NB4 (cell line): Measurements from ENCODE around the gene CRYBA4.

Experiments used
- POLR2A ChIP-seq: IDR thresholded peaks from 2 replicates; pipeline ENCODE4 v1.6.1; 2011; ENCODE audit warnings: mild to moderate bottlenecking; ENCODE audit not compliant: insufficient read length; ENCODE audit errors: extremely low read depth
- TF ChIP-seq, protein P1 (sequence below): IDR thresholded peaks from one replicate; pipeline ENCODE4 v1.5.1; 2012; ENCODE audit warnings: low read depth, low read length

DNA sequence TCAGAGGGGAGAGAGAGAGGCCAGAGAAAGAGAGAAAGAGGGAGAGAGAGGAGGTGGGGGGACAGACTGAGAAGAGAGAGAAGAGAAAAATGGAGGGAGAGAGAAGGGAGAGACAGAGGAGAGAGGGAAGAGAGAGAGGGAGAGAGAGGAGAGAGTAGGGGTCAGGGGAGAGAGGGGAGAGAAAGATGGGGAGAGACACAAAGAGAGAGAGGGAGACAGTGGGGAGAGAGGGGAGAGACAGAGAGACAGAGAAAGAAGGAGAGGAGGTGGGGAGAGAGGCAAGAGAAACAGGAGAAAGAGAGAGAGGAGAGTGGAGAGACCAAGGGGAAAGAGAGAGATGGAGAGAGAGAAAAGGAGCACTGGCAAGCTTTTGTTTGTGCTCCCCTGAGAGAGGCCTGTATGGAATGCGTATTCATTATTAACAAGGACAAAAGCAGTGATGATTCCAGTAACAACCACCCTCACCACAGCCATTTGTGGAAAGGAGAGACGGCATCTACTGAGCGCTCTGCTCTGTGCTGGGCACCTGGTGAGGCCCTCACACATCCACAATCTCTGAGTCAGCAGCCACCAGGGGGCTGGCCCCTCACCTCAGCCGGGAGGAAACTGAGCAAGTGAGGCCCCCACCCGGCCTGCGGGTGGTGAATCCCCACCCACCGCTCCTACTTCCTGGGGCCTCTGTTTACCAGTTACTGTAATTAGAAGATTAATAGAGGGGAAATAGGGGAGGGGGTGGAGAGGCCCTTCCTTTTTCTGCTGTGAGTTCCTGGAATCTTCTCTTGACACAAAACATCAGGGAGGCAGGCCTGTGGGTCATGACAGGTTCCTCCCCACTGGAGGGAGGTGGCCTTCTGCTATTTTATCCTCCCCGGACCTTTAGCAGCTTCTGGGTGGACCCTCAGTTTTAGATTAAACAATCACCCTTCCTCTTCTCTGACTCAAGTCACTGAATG, 21.0 kb downstream of the CRYBA4 start:
- TF ChIP-seq, protein P1, sequence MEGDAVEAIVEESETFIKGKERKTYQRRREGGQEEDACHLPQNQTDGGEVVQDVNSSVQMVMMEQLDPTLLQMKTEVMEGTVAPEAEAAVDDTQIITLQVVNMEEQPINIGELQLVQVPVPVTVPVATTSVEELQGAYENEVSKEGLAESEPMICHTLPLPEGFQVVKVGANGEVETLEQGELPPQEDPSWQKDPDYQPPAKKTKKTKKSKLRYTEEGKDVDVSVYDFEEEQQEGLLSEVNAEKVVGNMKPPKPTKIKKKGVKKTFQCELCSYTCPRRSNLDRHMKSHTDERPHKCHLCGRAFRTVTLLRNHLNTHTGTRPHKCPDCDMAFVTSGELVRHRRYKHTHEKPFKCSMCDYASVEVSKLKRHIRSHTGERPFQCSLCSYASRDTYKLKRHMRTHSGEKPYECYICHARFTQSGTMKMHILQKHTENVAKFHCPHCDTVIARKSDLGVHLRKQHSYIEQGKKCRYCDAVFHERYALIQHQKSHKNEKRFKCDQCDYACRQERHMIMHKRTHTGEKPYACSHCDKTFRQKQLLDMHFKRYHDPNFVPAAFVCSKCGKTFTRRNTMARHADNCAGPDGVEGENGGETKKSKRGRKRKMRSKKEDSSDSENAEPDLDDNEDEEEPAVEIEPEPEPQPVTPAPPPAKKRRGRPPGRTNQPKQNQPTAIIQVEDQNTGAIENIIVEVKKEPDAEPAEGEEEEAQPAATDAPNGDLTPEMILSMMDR, result peak; percentile 23
- no peak for TF ChIP-seq POLR2A
